Astrocyte of the spinal cord (primary cell): ENCODE measurements around the gene ZBTB11.

Source experiments
- DNase-seq: peaks from one replicate; pipeline ENCODE4 v3.0.0; 2011; ENCODE audit warnings: low read depth, low spot score
- H3K4me3 ChIP-seq: 2 replicates; pipeline ENCODE4 v1.5.1; 2011; ENCODE audit warnings: low read depth, mild to moderate bottlenecking, low read length, moderate library complexity
- in situ Hi-C: cut with HindIII; loops from 2 replicates; pipeline ENCODE4 v1.10.0; 2017; ENCODE audit warnings: low sequenced_read_pairs
- TF ChIP-seq, protein P1 (sequence below): IDR thresholded peaks from 2 replicates; pipeline ENCODE4 v1.5.1; 2012; ENCODE audit warnings: low read depth, mild to moderate bottlenecking, low read length, inconsistent platforms

ZBTB11 gene

DNA sequence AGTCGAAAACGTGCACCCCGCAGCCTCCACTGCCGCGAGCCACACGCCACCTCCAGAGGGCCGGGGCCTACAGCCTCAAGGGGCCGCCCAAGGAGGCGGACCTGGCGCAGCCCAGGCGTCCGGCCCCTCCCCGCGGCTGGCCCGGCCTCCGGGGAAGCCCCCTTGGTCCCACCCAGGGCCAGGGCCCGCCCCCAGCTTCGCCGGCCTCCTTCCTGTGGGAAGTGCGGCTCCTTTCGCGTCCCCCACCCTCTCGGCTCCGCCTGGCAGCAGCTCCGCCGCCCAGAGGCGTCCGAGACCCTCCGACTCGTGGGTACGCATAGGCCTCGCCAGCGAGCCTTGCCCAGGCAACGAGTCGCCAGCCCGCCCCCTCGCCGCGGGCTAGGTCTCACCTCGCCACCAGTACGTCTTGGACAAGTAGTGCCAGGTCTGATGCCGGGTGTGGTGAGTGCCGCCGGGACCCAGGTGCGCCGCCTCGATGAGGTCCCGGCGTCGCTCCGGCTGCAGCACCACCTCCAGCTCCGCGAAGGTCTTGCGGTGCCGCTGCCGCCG is 642 bp downstream of the ZBTB11 start:
- peak overlapping the region; percentile 98 for H3K4me3 ChIP-seq
- peak; percentile 98 for DNase-seq
- TF ChIP-seq, protein P1, sequence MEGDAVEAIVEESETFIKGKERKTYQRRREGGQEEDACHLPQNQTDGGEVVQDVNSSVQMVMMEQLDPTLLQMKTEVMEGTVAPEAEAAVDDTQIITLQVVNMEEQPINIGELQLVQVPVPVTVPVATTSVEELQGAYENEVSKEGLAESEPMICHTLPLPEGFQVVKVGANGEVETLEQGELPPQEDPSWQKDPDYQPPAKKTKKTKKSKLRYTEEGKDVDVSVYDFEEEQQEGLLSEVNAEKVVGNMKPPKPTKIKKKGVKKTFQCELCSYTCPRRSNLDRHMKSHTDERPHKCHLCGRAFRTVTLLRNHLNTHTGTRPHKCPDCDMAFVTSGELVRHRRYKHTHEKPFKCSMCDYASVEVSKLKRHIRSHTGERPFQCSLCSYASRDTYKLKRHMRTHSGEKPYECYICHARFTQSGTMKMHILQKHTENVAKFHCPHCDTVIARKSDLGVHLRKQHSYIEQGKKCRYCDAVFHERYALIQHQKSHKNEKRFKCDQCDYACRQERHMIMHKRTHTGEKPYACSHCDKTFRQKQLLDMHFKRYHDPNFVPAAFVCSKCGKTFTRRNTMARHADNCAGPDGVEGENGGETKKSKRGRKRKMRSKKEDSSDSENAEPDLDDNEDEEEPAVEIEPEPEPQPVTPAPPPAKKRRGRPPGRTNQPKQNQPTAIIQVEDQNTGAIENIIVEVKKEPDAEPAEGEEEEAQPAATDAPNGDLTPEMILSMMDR = peak; percentile 2
- in situ Hi-C loops = no loop called here

DNA sequence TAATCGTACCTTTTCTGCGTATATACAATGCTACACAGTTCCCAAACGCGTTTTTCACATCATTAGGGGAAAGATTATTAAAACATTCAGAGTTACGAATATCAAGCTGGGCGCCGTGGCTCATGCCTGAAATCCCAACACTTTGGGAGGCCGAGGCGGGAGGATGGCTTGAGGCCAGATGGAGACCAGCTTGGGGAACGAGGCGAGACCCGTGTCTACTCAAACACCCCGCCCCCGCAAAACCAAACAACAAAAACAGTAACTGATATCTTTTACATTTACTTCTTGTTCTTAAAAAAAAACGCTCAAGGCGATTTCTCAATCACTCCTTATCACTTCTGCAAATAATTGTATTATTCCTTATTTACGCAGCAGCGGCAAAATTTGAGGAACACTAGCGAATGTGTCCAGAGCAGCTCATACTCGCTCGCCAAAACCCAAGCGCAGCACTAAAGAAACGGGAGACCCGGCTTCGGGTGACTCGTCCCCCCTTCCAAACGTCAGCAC is 1.2 kb downstream of the ZBTB11 start:
- H3K4me3 ChIP-seq = peak overlapping the region; percentile 98
- TF ChIP-seq, protein P1 = no peak
- in situ Hi-C loops = no loop called here
- DNase-seq = no peak

DNA sequence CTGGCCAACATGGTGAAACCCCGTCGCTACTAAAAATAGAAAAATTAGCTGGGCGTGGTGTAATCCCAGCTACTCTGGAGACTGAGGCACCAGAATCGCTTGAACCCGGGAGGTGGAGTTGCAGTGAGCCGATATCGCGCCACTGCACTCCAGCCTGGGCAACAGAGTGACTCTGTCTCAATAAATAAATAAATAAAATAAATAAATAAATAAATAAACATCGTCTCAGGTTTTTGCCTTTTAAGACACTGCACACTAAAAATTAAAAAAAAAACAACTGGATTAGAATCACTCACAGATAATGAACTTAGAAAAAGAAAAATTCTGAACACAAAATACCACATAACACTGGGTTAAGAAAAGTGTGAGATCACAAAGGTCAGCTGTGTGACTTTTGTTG is 2.4 kb downstream of the ZBTB11 start:
- TF ChIP-seq, protein P1 = no peak
- no peak overlapping the region for H3K4me3 ChIP-seq
- in situ Hi-C loops = no loop called here
- no peak for DNase-seq

DNA sequence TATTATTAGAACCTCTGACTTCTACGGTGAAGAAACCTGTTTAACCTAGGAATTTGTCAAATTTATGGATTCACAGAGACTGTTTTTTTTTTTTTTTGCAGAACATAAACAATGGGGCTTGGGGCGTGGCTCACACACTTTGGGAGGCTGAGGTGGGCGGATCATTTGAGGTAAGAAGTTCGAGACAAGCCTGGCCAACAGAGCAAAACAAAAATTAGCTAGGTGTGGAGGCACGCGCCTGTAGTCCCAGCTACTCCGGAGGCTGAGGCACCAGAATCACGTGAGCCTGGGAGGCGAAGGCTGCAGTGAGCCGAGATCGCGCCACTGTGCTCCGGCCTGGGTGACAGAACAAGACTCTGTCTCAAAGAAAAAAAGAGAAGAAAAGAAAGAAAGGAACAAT is 3.0 kb downstream of the ZBTB11 start:
- no peak for DNase-seq
- in situ Hi-C loops = no loop called here
- TF ChIP-seq, protein P1 = no peak
- H3K4me3 ChIP-seq = no peak overlapping the region

DNA sequence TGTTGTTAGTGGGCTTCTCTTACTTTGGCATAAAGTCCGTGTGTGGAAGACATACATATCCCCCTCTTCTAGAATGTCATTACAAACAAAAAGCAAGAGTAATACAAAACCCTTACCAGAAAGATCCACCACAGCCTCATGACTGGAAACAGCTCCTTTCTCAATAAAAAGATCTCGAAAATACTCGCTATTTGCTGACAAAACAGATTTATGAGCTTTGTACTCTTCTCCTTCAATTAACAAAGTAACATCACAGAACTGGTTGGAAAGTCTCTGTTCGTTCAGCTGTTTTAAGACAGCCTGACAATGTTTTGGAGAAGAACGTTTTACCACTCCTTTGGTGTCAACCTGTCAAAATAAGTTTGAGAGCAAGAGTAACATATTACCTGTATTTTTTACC is 5.9 kb downstream of the ZBTB11 start:
- DNase-seq = no peak
- in situ Hi-C loops = no loop called here
- no peak overlapping the region for H3K4me3 ChIP-seq
- TF ChIP-seq, protein P1 = no peak

DNA sequence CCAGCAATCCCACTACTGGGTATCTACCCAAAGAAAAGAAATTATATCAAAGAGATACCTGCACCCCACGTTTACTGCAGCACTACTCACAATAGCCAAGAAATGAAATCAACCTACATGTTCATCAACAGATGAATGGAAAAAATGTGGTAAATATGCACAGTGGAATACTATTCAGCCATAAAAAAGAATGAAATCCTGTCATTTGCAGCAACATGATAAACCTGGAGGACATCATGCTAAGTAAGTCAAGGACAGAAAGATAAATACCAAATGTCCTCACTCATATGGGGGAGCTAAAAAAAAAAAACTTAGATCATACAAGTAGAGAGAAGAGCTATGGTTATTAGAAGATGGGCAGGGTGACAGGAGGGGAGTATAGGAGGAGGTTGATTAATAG is 9.1 kb downstream of the ZBTB11 start:
- no peak for DNase-seq
- in situ Hi-C loops = no loop called here
- no peak overlapping the region for H3K4me3 ChIP-seq
- TF ChIP-seq, protein P1 = no peak
